Nephron progenitor cell (in vitro differentiated cells): Measurements from ENCODE around the gene CHRNB2.

Experiments used
- DNase-seq: peaks from one replicate; pipeline ENCODE4 v3.0.0; 2021
- H3K27ac Mint-ChIP-seq: 2 replicates; pipeline ENCODE4 v1.8.0; 2021; ENCODE audit warnings: mild to moderate bottlenecking, moderate library complexity, mixed read lengths
- H3K27me3 Mint-ChIP-seq: 2 replicates; pipeline ENCODE4 v1.8.0; 2021; ENCODE audit warnings: mild to moderate bottlenecking, low read depth, mixed read lengths; ENCODE audit not compliant: poor library complexity
- H3K36me3 Mint-ChIP-seq: 2 replicates; pipeline ENCODE4 v1.8.0; 2021; ENCODE audit warnings: low read depth, mixed read lengths
- H3K4me1 Mint-ChIP-seq: 2 replicates; pipeline ENCODE4 v1.8.0; 2021; ENCODE audit warnings: mixed read lengths
- H3K4me3 Mint-ChIP-seq: 2 replicates; pipeline ENCODE4 v1.8.0; 2021; ENCODE audit warnings: mild to moderate bottlenecking, moderate library complexity, mixed read lengths
- H3K9me3 Mint-ChIP-seq: 2 replicates; pipeline ENCODE4 v1.8.0; 2021; ENCODE audit warnings: mild to moderate bottlenecking, moderate library complexity, mixed read lengths
- CTCF ChIP-seq: fragments of 200-600 bp; sonication (generic); IDR thresholded peaks from 2 replicates; pipeline ENCODE4 v1.5.0; 2021; ENCODE audit warnings: antibody characterized with exemption

The CHRNB2 gene

GRCh38 chr1:154557248-154557938, 10.2 kb upstream of the CHRNB2 start:
- peaks cover 36% of the 10 kb centered on the region for H3K36me3 Mint-ChIP-seq
- no peaks in the 10 kb centered on the region for H3K27me3 Mint-ChIP-seq
- no peaks in the 10 kb centered on the region for H3K9me3 Mint-ChIP-seq
- H3K4me3 Mint-ChIP-seq: peak overlapping the region; percentile 94
- TF ChIP-seq CTCF: no peak
- DNase-seq: no peak
- peak overlapping the region; percentile 89 for H3K27ac Mint-ChIP-seq
- peaks cover 60% of the 10 kb centered on the region for H3K4me1 Mint-ChIP-seq

GRCh38 chr1:154557939-154558719, 9.4 kb upstream of the CHRNB2 start, which contains the start of gene UBE2Q1:
UBE2Q1 (minus strand) TSS chr1:154558662; CDS start chr1:154558553, 109 bp downstream.
- no peaks in the 10 kb centered on the region for H3K9me3 Mint-ChIP-seq
- H3K27me3 Mint-ChIP-seq: peaks cover 5% of the 10 kb centered on the region
- peak; percentile 61 for DNase-seq
- peaks cover 28% of the 10 kb centered on the region for H3K36me3 Mint-ChIP-seq
- peak within 1 kb of the TSS; percentile 94 for H3K4me3 Mint-ChIP-seq
- no peak for TF ChIP-seq CTCF
- H3K27ac Mint-ChIP-seq: peak within 1 kb of the TSS; percentile 91
- H3K4me1 Mint-ChIP-seq: peaks cover 60% of the 10 kb centered on the region

- H3K27me3 Mint-ChIP-seq: peaks cover 7% of the 10 kb centered on the region
- peak overlapping the region; percentile 91 for H3K27ac Mint-ChIP-seq
- H3K4me1 Mint-ChIP-seq: peaks cover 54% of the 10 kb centered on the region
- H3K4me3 Mint-ChIP-seq: peak overlapping the region; percentile 82
- H3K36me3 Mint-ChIP-seq: peaks cover 21% of the 10 kb centered on the region
- DNase-seq: peak; percentile 97
- H3K9me3 Mint-ChIP-seq: no peaks in the 10 kb centered on the region
- no peak for TF ChIP-seq CTCF
These were observed 8.7 kb upstream of the CHRNB2 start for GRCh38 chr1:154558720-154559465.

- H3K4me1 Mint-ChIP-seq: peaks cover 54% of the 10 kb centered on the region
These were observed 8.0 kb upstream of the CHRNB2 start for GRCh38 chr1:154559466-154560044.

More at GRCh38 chr1:154559466-154560044, 8.0 kb upstream of the CHRNB2 start:
- Mint-ChIP-seq H3K4me3 (peak overlapping the region; percentile 82), H3K36me3 (peaks cover 16% of the 10 kb centered on the region), H3K27ac (peak overlapping the region; percentile 91), H3K27me3 (peaks cover 13% of the 10 kb centered on the region), H3K9me3 (no peaks in the 10 kb centered on the region)
- peak; percentile 86 for DNase-seq
- peak; percentile 94 for TF ChIP-seq CTCF
